H1 (cell line): Measurements from ENCODE around the gene DYNC1I1. TPM values are rescaled to one million over a fixed set of nuclear protein-coding genes. Genes with fewer than 3 reads are reported as not detected.

ENCODE experiments used
- CTCF ChIA-PET: fragments of 300-600 bp; sonication (Branson Sonifier 250); formaldehyde crosslinking; loops from one replicate; lab custom pipeline; 2021; ENCODE audit not compliant: partially characterized antibody; lab: Charles Lee
- POLR2A ChIA-PET: fragments of 300-600 bp; sonication (Branson Sonifier 250); formaldehyde crosslinking; loops from one replicate; lab custom pipeline; 2021; ENCODE audit warnings: inconsistent platforms; ENCODE audit not compliant: partially characterized antibody; lab: Charles Lee
- DNase-seq, 2 experiments: peaks; one replicate each; pipeline versions ENCODE4 v3.0.0 to v3.0.0-alpha.2; 2010 to 2022; ENCODE audit warnings: low spot score in 2 of 2, low read depth in 1 of 2, mixed read lengths in 1 of 2
- FAIRE-seq: peaks from 2 replicates; lab custom pipeline; 2011; peaks lifted over from hg19 to GRCh38; lab: Jason Lieb, UNC
- H2AFZ ChIP-seq: 2 replicates; pipeline ENCODE4 v1.8.1; 2012; ENCODE audit warnings: low read length, inconsistent platforms
- H2AK5ac ChIP-seq: 2 replicates; pipeline ENCODE4 v1.6.1; 2013; ENCODE audit warnings: low read depth, low read length
- H2BK120ac ChIP-seq: replicated peaks from 2 replicates; pipeline ENCODE3; 2013; ENCODE audit warnings: low read depth, low read length, inconsistent platforms
- H2BK12ac ChIP-seq: 2 replicates; pipeline ENCODE4 v1.6.1; 2013; ENCODE audit warnings: low read depth, low read length
- H2BK15ac ChIP-seq: 2 replicates; pipeline ENCODE4 v1.6.1; 2013; ENCODE audit warnings: low read length
- H2BK20ac ChIP-seq: 2 replicates; pipeline ENCODE4 v1.6.1; 2013; ENCODE audit warnings: low read length
- H2BK5ac ChIP-seq: 2 replicates; pipeline ENCODE4 v1.6.1; 2013; ENCODE audit warnings: low read depth, low read length
- H3K14ac ChIP-seq: 2 replicates; pipeline ENCODE4 v1.6.1; 2013; ENCODE audit warnings: inconsistent platforms; ENCODE audit not compliant: insufficient read length
- H3K18ac ChIP-seq: 2 replicates; pipeline ENCODE4 v1.6.1; 2013; ENCODE audit warnings: low read length; ENCODE audit errors: extremely low read depth
- H3K23ac ChIP-seq: 2 replicates; pipeline ENCODE4 v1.6.1; 2013; ENCODE audit warnings: inconsistent platforms; ENCODE audit not compliant: insufficient read length
- H3K23me2 ChIP-seq: 2 replicates; pipeline ENCODE4 v1.6.1; 2013; ENCODE audit warnings: low read depth, low read length
- H3K27ac ChIP-seq: 2 replicates; pipeline ENCODE4 v1.6.1; 2011; ENCODE audit warnings: low read depth, low read length, inconsistent platforms
- H3K27me3 ChIP-seq, 4 experiments: replicated peaks in 1 of 4; 1 replicate in 1 of 4; 2 replicates in 3 of 4; pipeline versions ENCODE4 v1.6.1 to v1.8.1; 2011 to 2013; ENCODE audit warnings: low read length in 3 of 4, mild to moderate bottlenecking in 3 of 4, inconsistent platforms in 2 of 4, mixed read lengths in 2 of 4, moderate library complexity in 1 of 4; ENCODE audit not compliant: control insufficient read depth in 3 of 4, insufficient read depth in 3 of 4; ENCODE audit errors: extremely low read depth in 1 of 4
- H3K36me3 ChIP-seq, 4 experiments: 2 replicates each; pipeline versions ENCODE4 v1.6.1 to v1.8.1; 2011 to 2013; ENCODE audit warnings: mild to moderate bottlenecking in 4 of 4, low read length in 3 of 4, moderate library complexity in 2 of 4, control low read depth in 1 of 4, inconsistent platforms in 1 of 4; ENCODE audit not compliant: insufficient read depth in 4 of 4, control insufficient read depth in 2 of 4
- H3K4ac ChIP-seq: replicated peaks from 2 replicates; pipeline ENCODE3; 2013; ENCODE audit warnings: low read length, low read depth, mixed read lengths, inconsistent platforms; ENCODE audit not compliant: insufficient read length
- H3K4me1 ChIP-seq, 4 experiments: replicated peaks in 1 of 4; 1 replicate in 1 of 4; 2 replicates in 3 of 4; pipeline versions ENCODE4 v1.6.1 to v1.8.1; 2011 to 2013; ENCODE audit warnings: low read length in 3 of 4, inconsistent platforms in 2 of 4, mixed read lengths in 1 of 4; ENCODE audit not compliant: insufficient read depth in 4 of 4, control insufficient read depth in 3 of 4
- H3K4me2 ChIP-seq, 2 experiments: 2 replicates each; pipeline versions ENCODE4 v1.6.1 to v1.8.1; 2011 to 2013; ENCODE audit warnings: low read depth in 2 of 2, low read length in 2 of 2, control low read depth in 1 of 2, inconsistent platforms in 1 of 2, mild to moderate bottlenecking in 1 of 2; ENCODE audit not compliant: insufficient read depth in 1 of 2
- H3K4me3 ChIP-seq, 4 experiments: fragments of 200-600, 300-600 bp in 1 of 4; sonication (generic), shearing (Covaris generic), sonication (Bioruptor Twin) in 1 of 4; 2 replicates each; pipeline versions ENCODE4 v1.5.1 to v1.8.1; 2011 to 2016; ENCODE audit warnings: low read length in 4 of 4, low read depth in 3 of 4, control low read depth in 2 of 4, inconsistent platforms in 2 of 4, mild to moderate bottlenecking in 2 of 4, mixed read lengths in 1 of 4, moderate library complexity in 1 of 4; ENCODE audit not compliant: insufficient read depth in 2 of 4; ENCODE audit errors: extremely low read depth in 1 of 4
- H3K56ac ChIP-seq: replicated peaks from 2 replicates; pipeline ENCODE3; 2013; ENCODE audit warnings: low read depth, mild to moderate bottlenecking, mixed read lengths, low read length, inconsistent platforms; ENCODE audit not compliant: insufficient read length
- H3K79me1 ChIP-seq: 2 replicates; pipeline ENCODE4 v1.6.1; 2013; ENCODE audit warnings: low read depth, low read length, control low read depth
- H3K79me2 ChIP-seq, 2 experiments: 2 replicates each; pipeline versions ENCODE4 v1.6.1 to v1.8.1; 2012 to 2013; ENCODE audit warnings: low read length in 2 of 2, mild to moderate bottlenecking in 2 of 2, inconsistent platforms in 1 of 2; ENCODE audit not compliant: insufficient read depth in 2 of 2, control insufficient read depth in 1 of 2
- H3K9ac ChIP-seq, 4 experiments: replicated peaks in 1 of 4; 1 replicate in 1 of 4; 2 replicates in 3 of 4; pipeline versions ENCODE4 v1.6.1 to v1.8.1; 2011 to 2013; ENCODE audit warnings: low read depth in 3 of 4, low read length in 3 of 4, control low read depth in 2 of 4, mild to moderate bottlenecking in 2 of 4, moderate library complexity in 2 of 4, inconsistent platforms in 1 of 4; ENCODE audit errors: extremely low read depth in 1 of 4
- H3K9me3 ChIP-seq, 2 experiments: 2 replicates each; pipeline versions ENCODE4 v1.6.1 to v1.8.1; 2012 to 2013; ENCODE audit warnings: mild to moderate bottlenecking in 2 of 2, moderate library complexity in 2 of 2, control low read depth in 1 of 2, inconsistent platforms in 1 of 2, low read depth in 1 of 2, low read length in 1 of 2, mixed read lengths in 1 of 2; ENCODE audit not compliant: insufficient read depth in 2 of 2
- H4K20me1 ChIP-seq, 2 experiments: replicated peaks in 1 of 2; 2 replicates each; pipeline versions ENCODE3 to v1.8.1; 2011 to 2013; ENCODE audit warnings: inconsistent platforms in 2 of 2, low read length in 2 of 2, mild to moderate bottlenecking in 1 of 2; ENCODE audit not compliant: insufficient read depth in 2 of 2, control insufficient read depth in 1 of 2
- H4K5ac ChIP-seq: 2 replicates; pipeline ENCODE4 v1.6.1; 2013; ENCODE audit warnings: low read length, low read depth, mixed read lengths, inconsistent platforms; ENCODE audit not compliant: insufficient read length
- H4K8ac ChIP-seq: 2 replicates; pipeline ENCODE4 v1.8.0; 2013; ENCODE audit warnings: mild to moderate bottlenecking, moderate library complexity, low read length, inconsistent platforms; ENCODE audit not compliant: insufficient read depth; ENCODE audit errors: extremely low read depth
- H4K91ac ChIP-seq: replicated peaks from 2 replicates; pipeline ENCODE3; 2013; ENCODE audit warnings: low read length, mixed read lengths, inconsistent platforms; ENCODE audit not compliant: insufficient read length
- ATF3 ChIP-seq: IDR thresholded peaks from 2 replicates; pipeline ENCODE4 v1.6.1; 2011; ENCODE audit warnings: low read depth, mild to moderate bottlenecking, low read length; ENCODE audit not compliant: insufficient read depth
- JUND ChIP-seq: IDR thresholded peaks from 2 replicates; pipeline ENCODE4 v1.6.1; 2011; ENCODE audit warnings: mild to moderate bottlenecking, improper control_type of control experiment, low read length
- NANOG ChIP-seq: IDR thresholded peaks from 2 replicates; pipeline ENCODE4 v1.6.1; 2011; ENCODE audit warnings: low read length, low read depth, mild to moderate bottlenecking, inconsistent platforms; ENCODE audit not compliant: insufficient read depth, poor library complexity, severe bottlenecking
- POLR2AphosphoS5 ChIP-seq: IDR thresholded peaks from 2 replicates; pipeline ENCODE4 v1.6.1; 2011; ENCODE audit warnings: low read depth, low read length
- RBBP5 ChIP-seq: IDR thresholded peaks from 2 replicates; pipeline ENCODE4 v1.7.1; 2012; ENCODE audit warnings: low read depth, mild to moderate bottlenecking, inconsistent platforms, low read length, moderate library complexity, borderline replicate concordance
- SAP30 ChIP-seq: fragments of 300-600 bp; sonication (generic); IDR thresholded peaks from 2 replicates; pipeline ENCODE4 v1.7.1; 2012; ENCODE audit warnings: low read length, moderate library complexity, mild to moderate bottlenecking, inconsistent platforms; ENCODE audit not compliant: insufficient read depth, insufficient replicate concordance
- SP1 ChIP-seq: IDR thresholded peaks from 2 replicates; pipeline ENCODE4 v1.6.1; 2011; ENCODE audit warnings: low read depth, low read length
- SP2 ChIP-seq: IDR thresholded peaks from 2 replicates; pipeline ENCODE4 v1.6.1; 2012; ENCODE audit warnings: mild to moderate bottlenecking, low read length, inconsistent platforms
- SRF ChIP-seq: IDR thresholded peaks from 2 replicates; pipeline ENCODE4 v1.6.1; 2011; ENCODE audit warnings: mild to moderate bottlenecking, low read depth, low read length, moderate library complexity
- SUZ12 ChIP-seq: fragments of 200-600 bp; sonication (generic); IDR thresholded peaks from 2 replicates; pipeline ENCODE4 v1.6.1; 2012; ENCODE audit warnings: mild to moderate bottlenecking, inconsistent platforms, low read length, moderate library complexity, mixed read lengths
- TAF1 ChIP-seq: IDR thresholded peaks from 2 replicates; pipeline ENCODE4 v1.6.1; 2011; ENCODE audit warnings: mild to moderate bottlenecking, low read depth, low read length
- TAF7 ChIP-seq: optimal IDR thresholded peaks from 2 replicates; pipeline ENCODE3; 2011; ENCODE audit warnings: low read depth, mild to moderate bottlenecking, inconsistent platforms, low read length, moderate library complexity, borderline replicate concordance
- WGBS, 2 experiments: shearing (Covaris generic) in 1 of 2; methylation state at CpG; one replicate each; pipeline versions ENCODE4 v1.1.6 to v1.1.7; 2013 to 2015; ENCODE audit warnings: low lambda C conversion rate in 2 of 2, mixed read lengths in 2 of 2, inconsistent platforms in 1 of 2, low coverage in 1 of 2, missing lambda C conversion rate in 1 of 2; ENCODE audit not compliant: insufficient replicate concordance in 2 of 2, insufficient coverage in 1 of 2, insufficient read length in 1 of 2; ENCODE audit errors: extremely low coverage in 1 of 2, missing lambda C conversion rate in 1 of 2; 5-methylcytosine and 5-hydroxymethylcytosine counted together
- polyA plus RNA-seq, 7 experiments: library from polyadenylated mRNA; depleted of rRNA in 3 of 7; stranded (reverse) in 5 of 7; unstranded in 2 of 7; fragments of >200 nt in 5 of 7; fragments of 200-250 nt in 2 of 7; gene quantifications; 1 replicate in 5 of 7; 2 replicates in 1 of 7; 4 replicates in 1 of 7; pipeline versions ENCODE4 v1.2.1 to v1.2.3, GENCODE V29; 2011 to 2013; ENCODE audit warnings: missing spikeins in 2 of 7, mixed read lengths in 2 of 7
- total RNA-seq: library from RNA; stranded (reverse); fragmentation: NEBNext Ultra II Directional; extraction: Animal tissue kit (Norgen Biotek cat#: 25700); gene quantifications from 2 replicates; pipeline ENCODE4 v1.2.1, GENCODE V29; 2021

The DYNC1I1 gene
- total and polyA plus RNA-seq, 2 of the 8 experiments (the other 6 are each of a cell fraction or from before 2014, with no cell fraction given): 0.45 to 0.58 TPM

GRCh38 chr7:96135241-96135640, 362.9 kb downstream of the DYNC1I1 start:
- H2BK12ac ChIP-seq: no peak overlapping the region
- no peak overlapping the region for H3K9ac ChIP-seq
- no peak overlapping the region for H4K5ac ChIP-seq
- no peak for DNase-seq
- no peak overlapping the region for H2BK5ac ChIP-seq
- H2AFZ ChIP-seq: no peak overlapping the region
- H4K8ac ChIP-seq: no peak overlapping the region
- H4K20me1 ChIP-seq: peaks cover 5 to 6% of the 10 kb centered on the region in 2 experiments
- H3K79me1 ChIP-seq: no peaks in the 10 kb centered on the region
- FAIRE-seq: no peak
- no peak overlapping the region for H3K27ac ChIP-seq
- no peak overlapping the region for H2BK120ac ChIP-seq
- no peak overlapping the region for H2BK15ac ChIP-seq
- no peaks in the 10 kb centered on the region for H3K79me2 ChIP-seq
- no peak overlapping the region for H4K91ac ChIP-seq
- no peak overlapping the region for H3K4me3 ChIP-seq
- 100% methylated on average over 2 of the region's 2 CpGs; no CpG with 5 or more reads in 1 of the 2 experiments for WGBS, 2 experiments
- H3K56ac ChIP-seq: no peak overlapping the region
- no peak overlapping the region for H3K18ac ChIP-seq
- no peak overlapping the region for H3K23ac ChIP-seq
- POLR2A ChIA-PET: no interaction called here
- CTCF ChIA-PET: no interaction called here
- no peaks in the 10 kb centered on the region; a peak in 1 of 7 replicates for H3K27me3 ChIP-seq
- peaks cover 0 to 4% (median under 1%) of the 10 kb centered on the region in 4 experiments; a peak in 1 of 7 replicates for H3K4me1 ChIP-seq
- H3K9me3 ChIP-seq: no peaks in the 10 kb centered on the region
- H3K14ac ChIP-seq: no peak overlapping the region
- H3K4me2 ChIP-seq: no peak overlapping the region
- H3K4ac ChIP-seq: no peak overlapping the region
- no peak overlapping the region for H2BK20ac ChIP-seq
- no peak overlapping the region for H2AK5ac ChIP-seq
- no peaks in the 10 kb centered on the region; a peak in 2 of 8 replicates for H3K36me3 ChIP-seq
- H3K23me2 ChIP-seq: no peaks in the 10 kb centered on the region
- TF ChIP-seq JUND (no peak), ATF3 (no peak), SUZ12 (no peak), TAF1 (no peak), POLR2AphosphoS5 (no peak), RBBP5 (no peak), SAP30 (no peak), SP1 (no peak), TAF7 (no peak), NANOG (no peak), SP2 (no peak), SRF (no peak)
